C4-2B (cell line): ENCODE data around the gene SFSWAP.

ENCODE experiments used
- CTCF ChIP-seq: fragments of 450-650 bp; conservative IDR thresholded peaks from 2 replicates; pipeline ENCODE4 v1.5.1; 2017; ENCODE audit warnings: mild to moderate bottlenecking
- ZFX ChIP-seq: fragments of 450-650 bp; IDR thresholded peaks from 2 replicates; pipeline ENCODE4 v1.6.1; 2017

- TF ChIP-seq CTCF (no peak), ZFX (no peak)
Measured at GRCh38 chr12:131776237-131776889, 65.5 kb downstream of the SFSWAP start.
